HG03045 (cell line): ENCODE results near the gene IL11.
A peak's percentile ranks its signal among the peaks of the same experiment; 100 is the strongest.

ENCODE experiments used
- ATAC-seq: cut with Tn5 transposase; IDR thresholded peaks from one replicate; pipeline ENCODE4 v1.9.1; 2021; ENCODE audit warnings: mild to moderate bottlenecking, moderate library complexity; ENCODE audit not compliant: unreplicated experiment

The IL11 gene

DNA sequence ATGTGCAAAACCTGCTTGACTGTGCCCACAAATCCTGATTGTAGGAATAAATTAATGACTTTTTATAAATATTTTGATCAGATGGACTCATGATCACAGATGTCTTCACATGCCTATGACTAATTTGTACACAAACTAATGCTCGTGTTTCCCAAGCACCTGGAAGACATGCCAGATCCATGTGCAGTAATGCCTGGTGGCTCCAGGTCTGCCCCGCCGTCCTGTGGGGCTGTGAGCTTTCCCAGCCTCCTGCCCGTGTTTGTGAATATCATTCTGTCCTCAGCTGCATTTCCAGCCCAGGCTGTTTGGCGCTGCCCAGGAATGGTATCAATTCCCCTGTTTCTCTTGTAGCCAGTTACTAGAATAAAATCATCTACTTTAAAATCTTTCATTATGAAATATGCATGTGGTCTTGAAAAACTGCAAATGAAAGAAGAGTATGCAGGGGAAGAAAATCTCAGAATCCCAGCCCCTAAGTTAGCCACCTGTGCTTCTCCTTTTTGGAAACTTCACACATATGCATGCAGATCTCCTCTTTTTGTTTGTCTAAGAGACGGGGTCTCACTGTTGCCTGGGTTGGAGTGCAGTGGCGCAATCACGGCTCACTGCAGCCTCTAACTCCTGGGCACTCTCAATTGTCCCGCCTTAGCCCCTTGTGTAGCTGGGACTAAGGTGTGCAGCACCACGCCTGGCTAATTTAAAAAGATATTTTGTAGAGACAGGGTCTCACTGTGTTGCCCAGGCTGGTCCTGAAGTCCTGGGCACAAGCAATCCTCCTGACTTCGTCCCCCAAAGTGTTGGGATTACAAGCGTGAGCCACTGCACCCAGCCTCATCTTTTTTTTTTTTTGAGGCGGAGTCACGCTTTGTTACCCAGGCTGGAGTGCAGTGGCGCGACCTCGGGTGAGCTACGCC is 21.7 kb upstream of the IL11 start:
- ATAC-seq: no peak

DNA sequence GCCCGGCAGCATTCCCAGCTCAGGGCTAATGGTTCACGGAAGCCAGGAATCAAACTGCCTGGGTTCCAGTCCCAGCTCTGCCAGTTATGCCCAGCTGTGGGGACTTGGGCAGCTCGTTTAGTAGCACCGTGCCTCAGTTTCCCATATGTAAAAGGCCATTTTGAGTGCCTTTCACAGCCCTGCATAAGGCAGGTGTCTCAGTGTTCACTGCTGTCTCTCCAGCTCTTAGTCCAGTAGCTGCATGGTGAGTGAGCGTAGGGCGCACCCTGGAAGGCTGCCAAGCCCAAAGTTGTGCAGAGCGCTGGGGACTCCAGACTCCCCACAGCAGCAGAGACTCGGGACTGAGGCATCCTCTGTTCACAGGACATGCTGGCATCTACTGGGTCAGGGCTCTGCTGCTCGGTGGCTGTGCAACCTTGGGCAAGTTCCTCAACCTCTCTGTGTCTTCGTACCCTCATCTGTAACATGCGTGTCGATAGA is 21.0 kb upstream of the IL11 start:
- ATAC-seq: no peak

GRCh38 chr19:55390461-55390880 is 20.2 kb upstream of the IL11 start:
- ATAC-seq: no peak

DNA sequence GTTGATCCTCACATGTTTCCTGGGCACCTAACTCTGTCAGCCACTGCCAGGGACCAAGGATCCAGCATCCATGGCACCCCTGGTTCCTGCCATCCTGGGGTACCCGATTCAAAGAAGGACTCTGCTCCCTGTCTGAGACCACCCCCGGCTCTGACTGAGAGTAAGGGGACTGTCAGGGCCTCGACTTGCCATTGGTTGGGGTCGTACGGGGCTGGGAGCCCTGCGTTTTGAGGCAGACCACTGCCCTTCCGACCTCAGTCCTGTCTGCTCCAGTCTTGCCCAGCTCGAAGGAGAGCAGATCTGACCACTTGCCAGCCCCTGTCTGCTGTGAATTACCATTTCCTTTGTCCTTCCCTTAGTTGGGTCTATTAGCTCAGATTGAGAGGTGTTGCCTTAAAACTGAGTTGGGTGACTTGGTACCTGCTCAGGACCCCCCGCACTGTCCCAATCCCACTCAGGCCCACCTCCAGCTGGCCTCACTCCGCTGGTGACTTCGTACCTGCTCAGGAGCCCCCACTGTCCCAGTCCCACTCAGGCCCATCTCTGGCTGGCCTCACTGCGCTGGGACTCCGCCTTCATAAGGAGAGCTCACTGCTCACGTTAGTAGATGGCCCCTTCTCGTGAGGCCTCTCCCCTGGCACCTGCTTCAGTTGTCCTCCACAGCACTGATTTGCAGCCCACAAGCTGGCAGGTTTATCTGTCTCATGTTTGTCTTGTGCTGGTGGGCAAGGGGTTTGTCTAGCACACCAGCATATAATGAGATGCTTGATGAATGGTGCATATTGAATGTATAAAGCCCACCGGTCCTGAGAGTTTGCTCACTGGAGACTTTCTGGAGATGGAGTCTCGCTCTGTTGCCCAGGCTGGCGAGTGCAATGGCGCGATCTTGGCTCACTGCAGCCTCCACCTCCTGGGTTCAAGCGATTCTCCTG is 19.4 kb upstream of the IL11 start:
- ATAC-seq: no peak

DNA sequence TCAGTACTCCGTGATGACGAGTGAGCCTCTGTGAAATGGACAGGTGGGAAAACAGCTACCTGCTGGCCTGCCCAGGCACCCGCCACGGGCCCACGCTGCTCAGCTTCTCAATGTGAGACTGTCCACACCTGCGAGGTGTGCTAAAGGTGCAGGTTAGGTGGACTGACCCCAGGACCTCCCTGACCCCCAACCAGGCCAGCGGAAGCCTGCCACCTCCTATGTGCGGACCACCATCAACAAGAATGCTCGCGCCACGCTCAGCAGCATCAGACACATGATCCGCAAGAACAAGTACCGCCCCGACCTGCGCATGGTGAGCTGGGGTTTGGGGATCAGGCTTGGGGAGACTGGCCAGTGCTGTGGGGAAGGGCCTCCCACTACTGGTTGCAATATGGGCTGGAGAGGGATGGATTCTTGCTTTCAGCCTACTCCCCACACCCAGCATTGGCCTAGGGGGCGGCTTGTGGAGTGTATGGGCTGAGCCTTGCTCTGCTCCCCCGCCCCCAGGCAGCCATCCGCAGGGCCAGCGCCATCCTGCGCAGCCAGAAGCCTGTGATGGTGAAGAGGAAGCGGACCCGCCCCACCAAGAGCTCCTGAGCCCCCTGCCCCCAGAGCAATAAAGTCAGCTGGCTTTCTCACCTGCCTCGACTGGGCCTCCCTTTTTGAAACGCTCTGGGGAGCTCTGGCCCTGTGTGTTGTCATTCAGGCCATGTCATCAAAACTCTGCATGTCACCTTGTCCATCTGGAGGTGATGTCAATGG is 17.7 kb upstream of the IL11 start:
- ATAC-seq: no peak

DNA sequence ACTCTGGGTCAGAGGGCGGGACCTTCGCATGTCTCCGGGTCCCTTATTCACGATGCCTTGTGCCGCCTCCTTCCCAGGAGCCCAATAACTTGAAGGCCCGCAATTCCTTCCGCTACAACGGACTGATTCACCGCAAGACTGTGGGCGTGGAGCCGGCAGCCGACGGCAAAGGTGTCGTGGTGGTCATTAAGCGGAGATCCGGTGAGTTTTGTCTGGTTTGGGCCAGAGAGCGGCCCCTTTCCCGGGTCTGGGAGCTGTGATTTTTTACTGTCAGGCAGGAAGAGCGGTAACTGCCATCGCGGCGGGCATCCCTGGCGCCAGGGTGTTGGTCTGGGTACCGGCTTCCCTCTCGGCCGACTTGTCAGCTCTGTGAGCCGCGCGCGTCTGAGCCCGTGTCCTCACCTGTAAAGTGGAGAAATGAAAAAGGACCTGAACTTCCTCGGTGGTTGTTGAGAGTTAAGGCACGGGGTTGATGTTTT is 16.3 kb upstream of the IL11 start:
- no peak for ATAC-seq

DNA sequence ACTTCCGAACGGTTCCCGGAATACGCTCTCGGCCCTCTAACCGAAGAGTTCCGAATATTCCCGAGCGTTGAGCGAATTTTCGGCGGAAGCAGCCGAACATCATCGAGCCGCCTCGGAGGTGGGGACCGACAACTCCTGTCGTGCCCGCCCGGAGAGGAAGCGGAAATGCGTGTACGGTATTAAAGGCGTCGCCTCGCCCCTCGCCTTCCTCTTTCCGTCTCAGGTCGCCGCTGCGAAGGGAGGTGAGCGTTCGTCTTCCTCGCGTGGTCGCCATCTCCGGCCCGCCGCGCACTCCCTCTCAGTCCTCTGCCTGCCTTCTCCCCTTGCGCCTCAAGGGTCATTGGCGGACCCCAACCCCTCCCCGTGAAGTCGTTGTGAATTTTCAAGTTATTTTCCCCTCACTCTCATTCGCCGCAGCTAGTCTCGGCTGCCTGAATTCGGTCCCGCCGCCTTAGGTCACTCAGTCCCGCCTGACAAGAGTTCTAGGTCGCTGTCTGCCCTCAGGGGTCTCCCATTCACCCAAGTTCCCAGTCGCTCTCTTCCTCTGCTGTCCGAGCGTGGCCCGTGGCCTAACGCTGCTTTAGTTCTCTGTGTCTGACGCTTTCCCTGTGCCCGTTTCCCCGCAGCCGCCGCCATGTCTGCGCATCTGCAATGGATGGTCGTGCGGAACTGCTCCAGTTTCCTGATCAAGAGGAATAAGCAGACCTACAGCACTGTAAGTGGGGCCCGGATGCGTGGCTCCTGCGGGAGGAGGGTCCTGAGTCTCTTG is 15.6 kb upstream of the IL11 start, which contains the start of gene RPL28:
Gene RPL28, plus strand, starts transcription at position 209 of the 769 bp plus-strand sequence. Its CDS starts 426 bp downstream, at position 635.
- ATAC-seq: peak; percentile 64

GRCh38 chr19:55384920-55385723 is 14.9 kb upstream of the IL11 start:
- peak; percentile 48 for ATAC-seq

DNA sequence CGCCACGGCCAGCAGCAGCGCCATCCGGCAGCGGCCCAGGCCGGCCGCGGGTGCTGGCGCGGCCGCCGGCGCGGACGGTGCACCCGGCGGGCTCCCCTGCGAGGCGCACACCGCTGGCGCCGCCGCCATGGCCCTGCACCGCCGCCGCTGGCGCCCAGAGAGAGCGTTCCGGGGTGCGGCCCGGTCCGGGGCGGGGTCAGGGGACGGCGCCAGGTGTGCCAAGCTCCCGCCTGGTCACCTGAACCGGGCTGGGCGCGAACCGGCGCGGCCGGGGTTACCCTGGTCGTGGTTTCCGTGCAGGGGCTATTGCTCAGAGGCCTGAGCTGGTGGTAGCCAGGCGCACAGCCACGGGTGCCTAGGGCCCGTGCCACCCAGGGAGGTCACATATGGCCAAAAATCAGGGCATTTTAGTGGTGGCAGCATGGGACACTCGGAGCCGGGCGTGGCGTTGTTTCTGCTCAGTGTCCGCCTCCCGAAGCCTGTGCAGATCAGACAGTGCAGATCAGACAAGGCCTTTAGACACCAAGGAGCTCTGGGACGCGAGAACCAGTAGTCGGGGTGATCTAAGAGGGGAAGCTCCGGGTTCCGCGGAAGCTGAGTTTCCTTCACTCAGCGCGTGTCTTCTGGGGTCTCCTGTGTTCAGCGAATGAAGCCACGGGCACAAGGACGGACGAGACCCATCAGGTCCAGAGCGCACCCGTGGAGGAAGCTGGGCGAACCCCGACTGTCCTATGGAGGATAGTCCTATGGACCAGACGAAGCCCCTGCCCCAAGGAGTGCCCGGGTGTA is 14.1 kb upstream of the IL11 start, which contains the start of gene TMEM238:
Gene TMEM238, minus strand, starts transcription at position 162 of the 789 bp plus-strand sequence. Its CDS starts 33 bp downstream, at position 129.
- ATAC-seq: no peak

DNA sequence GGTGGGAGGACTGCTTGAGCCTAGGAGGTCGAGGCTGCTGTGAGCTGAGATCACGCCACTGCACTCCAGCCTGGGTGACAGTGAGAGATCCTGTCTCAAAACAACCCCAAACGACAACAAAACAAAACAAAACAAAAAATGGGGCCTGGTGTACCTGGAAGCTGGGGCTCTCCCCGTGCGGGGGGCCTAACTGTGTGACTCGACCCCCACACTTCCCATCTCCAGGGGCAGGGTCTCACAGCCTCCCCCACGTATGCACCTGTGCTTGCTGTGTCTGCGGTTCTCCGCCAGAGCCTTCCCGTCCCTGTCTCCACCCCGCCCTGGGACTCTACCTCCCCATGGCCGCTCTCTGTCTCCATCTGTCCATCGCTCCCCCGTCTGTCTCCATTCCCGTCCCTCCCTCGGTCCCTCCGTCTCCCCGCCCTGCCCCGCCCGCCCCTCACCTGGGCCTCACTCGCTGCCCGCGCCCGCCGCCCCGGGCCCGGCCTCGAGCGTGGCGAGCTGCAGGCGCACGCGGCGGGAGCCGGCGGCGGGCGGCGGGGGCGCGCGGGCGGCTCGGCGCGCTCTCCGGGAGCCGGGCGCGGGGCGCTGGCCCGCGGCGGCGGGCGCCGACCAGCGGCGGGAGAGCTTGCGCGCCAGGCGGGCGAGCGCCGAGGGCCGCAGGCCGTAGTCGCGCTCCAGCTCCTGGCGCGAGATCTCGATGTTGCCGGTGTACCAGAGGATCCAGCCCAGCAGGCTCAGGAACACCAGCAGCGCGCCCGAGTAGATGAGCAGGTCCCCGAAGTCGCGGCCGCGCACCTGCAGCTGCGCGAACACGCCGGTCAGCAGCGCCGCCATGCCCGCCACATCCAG is 13.2 kb upstream of the IL11 start:
- no peak for ATAC-seq

- ATAC-seq: no peak
Measured at GRCh38 chr19:55382522-55383054, 12.3 kb upstream of the IL11 start.

GRCh38 chr19:55382013-55382412 is 11.8 kb upstream of the IL11 start:
- ATAC-seq: no peak

DNA sequence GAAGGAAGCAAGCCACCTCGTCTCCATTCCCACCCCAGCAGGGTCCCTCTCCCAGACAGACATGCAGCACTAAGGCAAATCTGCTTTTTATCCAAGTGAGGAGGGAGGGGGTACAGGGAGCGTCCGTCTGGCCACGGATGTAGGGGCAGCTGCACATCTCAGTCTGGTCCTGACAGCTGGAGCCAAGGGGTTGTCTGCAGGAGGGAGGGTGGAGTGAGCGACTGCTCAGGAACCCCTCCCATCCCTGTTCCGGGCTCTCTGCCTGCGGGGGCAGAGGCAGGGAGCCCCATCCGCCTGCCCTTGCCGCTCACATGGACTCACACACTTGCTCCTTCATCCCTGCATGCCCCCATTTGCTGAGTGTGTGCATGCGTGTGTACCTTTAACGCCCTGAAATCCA is 8.9 kb upstream of the IL11 start:
- no peak for ATAC-seq

DNA sequence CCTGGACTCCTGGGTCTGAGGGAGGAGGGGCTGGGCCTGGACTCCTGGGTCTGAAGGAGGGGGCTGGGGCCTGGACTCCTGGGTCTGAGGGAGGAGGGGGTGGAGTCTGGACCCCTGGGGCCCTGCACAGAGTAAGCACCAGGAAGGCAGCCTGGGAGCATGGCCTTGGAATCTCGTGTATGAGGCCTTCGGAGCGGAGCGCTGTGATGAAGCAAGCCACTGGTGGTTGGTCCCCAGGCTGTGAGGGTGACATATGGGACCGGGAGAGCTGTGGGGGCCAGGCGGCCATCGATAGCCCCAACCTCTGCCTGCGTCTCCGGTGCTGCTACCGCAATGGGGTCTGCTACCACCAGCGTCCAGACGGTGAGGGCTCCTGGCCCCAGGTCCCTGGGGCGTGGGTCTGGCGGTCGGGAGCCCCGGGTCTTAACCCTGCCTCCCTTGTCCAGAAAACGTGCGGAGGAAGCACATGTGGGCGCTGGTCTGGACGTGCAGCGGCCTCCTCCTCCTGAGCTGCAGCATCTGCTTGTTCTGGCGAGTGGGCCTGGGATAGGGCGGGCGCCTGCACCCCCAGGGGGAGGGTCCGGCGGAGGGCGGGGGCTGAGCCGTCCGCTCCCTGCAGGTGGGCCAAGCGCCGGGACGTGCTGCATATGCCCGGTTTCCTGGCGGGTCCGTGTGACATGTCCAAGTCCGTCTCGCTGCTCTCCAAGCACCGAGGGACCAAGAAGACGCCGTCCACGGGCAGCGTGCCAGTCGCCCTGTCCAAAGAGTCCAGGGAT is 7.3 kb upstream of the IL11 start:
- no peak for ATAC-seq

DNA sequence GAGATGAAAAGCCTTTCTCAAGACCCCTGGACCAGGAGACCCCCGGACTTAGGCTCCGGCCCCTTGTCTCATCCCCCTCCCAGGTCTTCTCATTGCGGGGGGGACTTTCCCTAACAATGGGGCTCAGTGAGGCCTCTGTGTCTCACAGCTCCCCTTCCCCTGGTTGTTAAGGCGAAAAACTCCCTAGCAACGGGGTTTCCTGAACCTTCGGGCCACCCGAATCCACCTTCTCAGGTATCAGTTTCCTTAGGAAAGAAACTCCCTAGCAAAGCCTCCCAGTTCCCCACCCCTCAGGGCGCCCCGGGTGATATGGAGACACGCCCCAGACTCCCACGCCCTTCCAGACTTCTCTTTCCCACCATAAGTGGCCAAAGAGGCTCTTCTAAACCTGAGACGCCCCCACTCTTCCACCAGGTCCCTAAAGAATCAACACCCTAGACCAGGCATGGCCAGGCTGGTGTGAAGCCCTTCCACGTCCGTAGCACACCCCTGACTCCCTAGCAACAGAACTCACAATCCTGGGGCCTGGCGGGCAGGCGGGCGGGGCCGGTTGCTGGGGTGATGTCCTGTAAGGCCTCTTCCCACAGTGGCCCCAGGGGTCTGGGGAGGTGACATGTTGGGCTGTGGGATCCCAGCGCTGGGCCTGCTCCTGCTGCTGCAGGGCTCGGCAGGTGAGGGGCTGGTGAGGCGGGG is 6.1 kb upstream of the IL11 start, which contains the start of gene TMEM190:
Gene TMEM190, plus strand, starts transcription at position 586 of the 693 bp plus-strand sequence. Its CDS starts 28 bp downstream, at position 614.
- no peak for ATAC-seq
